ENCODE measurements around the gene THAP7. TPM values are rescaled to one million over a fixed set of nuclear protein-coding genes. Genes with fewer than 3 reads are reported as not detected.
A peak's percentile ranks its signal among the peaks of the same experiment; 100 is the strongest.
"Not testable (repeated sequence)": the region's sequence is repeated elsewhere in the genome, so short reads cannot be mapped to it uniquely, and the experiment has no call there.

Gene THAP7
- total RNA-seq, 3 donors from 2014 or later, result 35.8 to 59.9 (median 52.4) TPM

- intact Hi-C loops (cut with DNase I; ENCODE audit: low total_unique reads), result no loop called here
- TF ChIP-seq POLR2A (IDR thresholded peaks at IDR 0.05), result no peak
- DNase-seq (ENCODE audit: low spot score in 2 of 2), result no peak
Measured at GRCh38 chr22:20972933-20973577, 28.9 kb downstream of the THAP7 start.

DNA sequence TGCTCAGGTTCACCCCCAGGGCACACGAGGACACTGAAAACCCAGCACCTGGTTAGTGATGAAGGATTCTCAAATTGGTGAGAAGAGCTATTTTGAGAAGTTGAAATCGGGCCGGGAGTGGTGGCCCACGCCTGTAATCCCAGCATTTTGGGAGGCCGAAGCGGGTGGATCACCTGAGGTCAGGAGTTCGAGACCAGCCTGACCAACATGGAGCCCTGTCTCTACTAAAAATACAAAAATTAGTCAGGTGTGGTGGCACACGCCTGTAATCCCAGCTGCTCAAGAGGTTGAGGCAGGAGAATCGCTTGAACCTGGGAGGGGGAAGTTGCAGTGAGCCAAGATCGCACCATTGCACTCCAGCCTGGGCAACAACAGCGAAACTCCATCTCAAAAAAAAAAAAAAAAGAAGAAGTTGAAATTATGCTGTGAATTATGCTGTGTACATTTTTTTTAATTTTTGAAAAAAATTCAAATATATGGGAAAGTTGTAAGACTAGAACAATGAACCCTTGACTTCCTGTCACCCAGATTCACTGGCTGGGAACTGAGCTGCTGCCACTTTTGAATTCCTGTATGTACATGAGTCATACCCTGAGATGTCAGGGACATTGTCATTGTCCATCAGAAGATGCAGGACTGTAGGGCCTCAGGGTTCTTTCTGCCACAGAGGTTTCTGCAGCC is 29.8 kb downstream of the THAP7 start:
- H3K9me3 ChIP-seq; intact Hi-C loops (cut with DNase I; ENCODE audit: low total_unique reads); DNase-seq (ENCODE audit: low spot score in 2 of 2); H3K27me3 ChIP-seq; H3K27ac ChIP-seq; H3K4me3 ChIP-seq; H3K36me3 ChIP-seq: not testable (repeated sequence)
- peaks cover 0 to 12% of the 10 kb centered on the region in 2 donors for H3K4me1 ChIP-seq

More at GRCh38 chr22:20972933-20973577, 28.9 kb downstream of the THAP7 start:
- Histone ChIP-seq H3K4me1 (peaks cover 0 to 10% of the 10 kb centered on the region in 2 donors), H3K4me3 (no peak overlapping the region), H3K36me3 (no peaks in the 10 kb centered on the region), H3K27ac (no peak overlapping the region), H3K9me3 (no peaks in the 10 kb centered on the region), H3K27me3 (no peaks in the 10 kb centered on the region)

GRCh38 chr22:20970939-20971657 is 30.8 kb downstream of the THAP7 start:
- DNase-seq (ENCODE audit: low spot score in 2 of 2), result no peak
- Histone ChIP-seq H3K9me3 (no peaks in the 10 kb centered on the region), H3K4me3 (no peak overlapping the region), H3K36me3 (no peaks in the 10 kb centered on the region), H3K27ac (no peak overlapping the region), H3K4me1 (peaks cover 0 to 12% of the 10 kb centered on the region in 2 donors), H3K27me3 (no peaks in the 10 kb centered on the region)
- intact Hi-C loops (cut with DNase I; ENCODE audit: low total_unique reads), result no loop called here
- TF ChIP-seq POLR2A (IDR thresholded peaks at IDR 0.05) (no peak), POLR2AphosphoS5 (IDR thresholded peaks at IDR 0.05) (no peak), CTCF (IDR thresholded peaks at IDR 0.05) (no peak)

DNA sequence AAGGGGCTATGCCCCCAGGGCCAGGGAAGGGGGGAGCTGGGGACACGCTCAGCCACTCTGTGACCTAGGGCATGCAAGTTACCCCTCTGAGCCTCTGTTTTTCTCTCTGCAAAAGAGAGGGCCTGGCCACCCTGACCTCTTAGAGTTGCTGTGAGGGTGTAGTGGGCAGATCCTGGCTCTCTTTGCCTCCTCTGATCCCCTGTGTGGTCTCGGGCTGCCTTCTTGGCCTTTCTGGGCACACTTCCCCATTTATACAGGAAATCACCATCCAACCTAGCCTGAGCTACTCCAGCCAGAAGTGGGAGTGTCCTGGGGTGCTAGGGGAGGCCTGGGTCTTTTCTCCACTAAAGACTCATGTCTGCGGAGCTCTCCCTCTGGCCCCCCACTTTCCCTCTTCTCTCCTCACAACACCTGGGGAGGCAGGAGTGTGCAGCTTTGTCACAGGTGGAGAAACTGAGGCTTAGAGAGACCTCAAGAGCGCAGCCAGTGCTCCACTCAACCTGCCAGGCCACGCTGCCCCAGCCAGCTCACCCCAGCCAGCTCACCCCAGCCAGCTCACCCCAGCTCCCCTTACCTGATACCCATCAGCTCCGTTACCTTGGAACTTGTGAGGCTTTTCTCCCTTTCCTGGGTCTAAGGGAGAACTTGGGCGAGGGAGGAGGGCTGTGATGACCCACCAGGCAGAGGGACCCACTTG is 33.5 kb downstream of the THAP7 start:
- intact Hi-C loops (cut with DNase I; ENCODE audit: low total_unique reads), result loop anchor here (5.0 kb wide), 1 partner anchor 906 kb away; no protein-coding TSS in a partner anchor
- DNase-seq (ENCODE audit: low spot score in 2 of 2), result no peak
- Histone ChIP-seq H3K36me3 (no peaks in the 10 kb centered on the region), H3K4me3 (no peak overlapping the region), H3K27ac (peak overlapping the region in 1 of 2 donors; percentile 13), H3K27me3 (no peaks in the 10 kb centered on the region), H3K9me3 (no peaks in the 10 kb centered on the region), H3K4me1 (peaks cover 0 to 12% of the 10 kb centered on the region in 2 donors)
- no peak for TF ChIP-seq POLR2A (IDR thresholded peaks at IDR 0.05)
- no peak for TF ChIP-seq POLR2AphosphoS5 (IDR thresholded peaks at IDR 0.05)
- TF ChIP-seq CTCF (IDR thresholded peaks at IDR 0.05), result no peak

DNA sequence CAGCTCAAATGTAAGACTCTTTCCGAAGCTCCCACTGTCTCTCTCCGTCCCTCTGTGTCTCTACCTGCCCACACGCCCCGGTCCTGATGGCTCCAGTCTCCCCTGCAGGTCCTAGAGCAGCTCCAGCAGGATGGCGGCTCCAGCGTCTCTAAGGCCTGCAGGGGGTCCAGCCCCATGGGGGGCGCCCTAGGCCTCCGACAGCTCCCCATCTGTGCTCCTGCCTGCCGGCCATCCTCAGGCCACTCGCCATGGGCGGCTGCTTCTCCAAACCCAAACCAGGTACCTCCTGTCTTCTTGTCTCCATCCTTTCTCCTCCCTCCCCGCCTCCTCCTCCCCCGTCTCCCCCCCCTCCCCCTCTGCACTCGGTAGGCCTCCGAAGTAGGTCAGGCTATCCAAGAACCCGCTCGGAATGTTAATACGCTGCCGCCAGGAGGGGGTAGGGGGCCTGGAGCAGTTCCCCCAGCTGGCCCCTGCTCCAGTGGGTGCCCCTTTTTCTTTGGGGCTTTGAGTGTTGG is 34.2 kb downstream of the THAP7 start:
- peaks cover 0 to 12% of the 10 kb centered on the region in 2 donors for H3K4me1 ChIP-seq
- H3K4me3 ChIP-seq, result no peak overlapping the region
- H3K27me3 ChIP-seq, result no peaks in the 10 kb centered on the region
- DNase-seq (ENCODE audit: low spot score in 2 of 2), result no peak
- no peak overlapping the region for H3K27ac ChIP-seq
- no peaks in the 10 kb centered on the region for H3K9me3 ChIP-seq
- no peak for TF ChIP-seq POLR2A (IDR thresholded peaks at IDR 0.05)
- TF ChIP-seq CTCF (IDR thresholded peaks at IDR 0.05), result no peak
- TF ChIP-seq POLR2AphosphoS5 (IDR thresholded peaks at IDR 0.05), result no peak
- H3K36me3 ChIP-seq, result no peaks in the 10 kb centered on the region
- intact Hi-C loops (cut with DNase I; ENCODE audit: low total_unique reads), result loop anchor here (5.0 kb wide), 1 partner anchor 905 kb away; no protein-coding TSS in a partner anchor
